Mucosa of descending colon (tissue), 3 donors: Measurements from ENCODE around the gene FNDC10. TPM values are rescaled to one million over a fixed set of nuclear protein-coding genes. Genes with fewer than 3 reads are reported as not detected.

Source experiments
- ATAC-seq: fragments of 200-7000 bp; cut with Tn5 transposase; one replicate; pipeline ENCODE4 v1.9.1; 2020; ENCODE audit warnings: mild to moderate bottlenecking, moderate library complexity
- DNase-seq, 3 donors: peaks; one replicate each; pipeline ENCODE4 v3.0.0-alpha.2; 2020
- H3K36me3 ChIP-seq: fragments of 200-600 bp; one replicate; pipeline ENCODE4 v1.8.0; 2021; ENCODE audit warnings: low read depth, mild to moderate bottlenecking
- H3K4me1 ChIP-seq: fragments of 200-600 bp; one replicate; pipeline ENCODE4 v1.8.0; 2021; ENCODE audit warnings: low read depth, mild to moderate bottlenecking
- H3K4me3 ChIP-seq: fragments of 200-600 bp; one replicate; pipeline ENCODE4 v1.8.0; 2021; ENCODE audit warnings: mild to moderate bottlenecking
- H3K9me3 ChIP-seq: fragments of 200-600 bp; one replicate; pipeline ENCODE4 v1.8.0; 2021; ENCODE audit warnings: mild to moderate bottlenecking
- intact Hi-C, 2 donors: fragments of 100-400 bp; cut with DNase I in 1 of 2; cut with micrococcal nuclease in 1 of 2; formaldehyde crosslinking; loops; one replicate each; pipeline versions ENCODE4 v1.11.0 to v1.11.1; 2022; cut with DNase I, micrococcal nuclease
- total RNA-seq, 3 donors: library from RNA; stranded (reverse); fragmentation: NEBNext Ultra II Directional in 2 of 3; extraction: Animal tissue kit (Norgen Biotek cat#: 25700) in 2 of 3; gene quantifications; one replicate each; pipeline versions ENCODE4 v1.2.1 to v1.2.4, GENCODE V29; 2021 to 2023
- TF ChIP-seq, protein P1 (sequence below): fragments of 200-600 bp; IDR thresholded peaks from one replicate; pipeline ENCODE4 v1.8.0; 2022; ENCODE audit warnings: antibody characterized with exemption, mild to moderate bottlenecking
- donor health status: DM: no; HTN: no; CAD: no; lungs with moderate emphysema.
- donor health status: DM: no; HTN: no; CAD: no.
- donor health status: DM: no; HTN: yes; CAD: no.

The FNDC10 gene
- total RNA-seq, 3 donors from 2014 or later: 1.2 to 3.2 (median 3.1) TPM

- no peak overlapping the region for H3K4me3 ChIP-seq
- no peaks in the 10 kb centered on the region for H3K36me3 ChIP-seq
- H3K9me3 ChIP-seq: no peaks in the 10 kb centered on the region
- intact Hi-C loops: no loop called here
- TF ChIP-seq, protein P1, sequence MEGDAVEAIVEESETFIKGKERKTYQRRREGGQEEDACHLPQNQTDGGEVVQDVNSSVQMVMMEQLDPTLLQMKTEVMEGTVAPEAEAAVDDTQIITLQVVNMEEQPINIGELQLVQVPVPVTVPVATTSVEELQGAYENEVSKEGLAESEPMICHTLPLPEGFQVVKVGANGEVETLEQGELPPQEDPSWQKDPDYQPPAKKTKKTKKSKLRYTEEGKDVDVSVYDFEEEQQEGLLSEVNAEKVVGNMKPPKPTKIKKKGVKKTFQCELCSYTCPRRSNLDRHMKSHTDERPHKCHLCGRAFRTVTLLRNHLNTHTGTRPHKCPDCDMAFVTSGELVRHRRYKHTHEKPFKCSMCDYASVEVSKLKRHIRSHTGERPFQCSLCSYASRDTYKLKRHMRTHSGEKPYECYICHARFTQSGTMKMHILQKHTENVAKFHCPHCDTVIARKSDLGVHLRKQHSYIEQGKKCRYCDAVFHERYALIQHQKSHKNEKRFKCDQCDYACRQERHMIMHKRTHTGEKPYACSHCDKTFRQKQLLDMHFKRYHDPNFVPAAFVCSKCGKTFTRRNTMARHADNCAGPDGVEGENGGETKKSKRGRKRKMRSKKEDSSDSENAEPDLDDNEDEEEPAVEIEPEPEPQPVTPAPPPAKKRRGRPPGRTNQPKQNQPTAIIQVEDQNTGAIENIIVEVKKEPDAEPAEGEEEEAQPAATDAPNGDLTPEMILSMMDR: no peak
- ATAC-seq (no peak), DNase-seq (no peak)
- no peaks in the 10 kb centered on the region for H3K4me1 ChIP-seq
Observed at GRCh38 chr1:1551524-1552262, 48.2 kb downstream of the FNDC10 start.

DNA sequence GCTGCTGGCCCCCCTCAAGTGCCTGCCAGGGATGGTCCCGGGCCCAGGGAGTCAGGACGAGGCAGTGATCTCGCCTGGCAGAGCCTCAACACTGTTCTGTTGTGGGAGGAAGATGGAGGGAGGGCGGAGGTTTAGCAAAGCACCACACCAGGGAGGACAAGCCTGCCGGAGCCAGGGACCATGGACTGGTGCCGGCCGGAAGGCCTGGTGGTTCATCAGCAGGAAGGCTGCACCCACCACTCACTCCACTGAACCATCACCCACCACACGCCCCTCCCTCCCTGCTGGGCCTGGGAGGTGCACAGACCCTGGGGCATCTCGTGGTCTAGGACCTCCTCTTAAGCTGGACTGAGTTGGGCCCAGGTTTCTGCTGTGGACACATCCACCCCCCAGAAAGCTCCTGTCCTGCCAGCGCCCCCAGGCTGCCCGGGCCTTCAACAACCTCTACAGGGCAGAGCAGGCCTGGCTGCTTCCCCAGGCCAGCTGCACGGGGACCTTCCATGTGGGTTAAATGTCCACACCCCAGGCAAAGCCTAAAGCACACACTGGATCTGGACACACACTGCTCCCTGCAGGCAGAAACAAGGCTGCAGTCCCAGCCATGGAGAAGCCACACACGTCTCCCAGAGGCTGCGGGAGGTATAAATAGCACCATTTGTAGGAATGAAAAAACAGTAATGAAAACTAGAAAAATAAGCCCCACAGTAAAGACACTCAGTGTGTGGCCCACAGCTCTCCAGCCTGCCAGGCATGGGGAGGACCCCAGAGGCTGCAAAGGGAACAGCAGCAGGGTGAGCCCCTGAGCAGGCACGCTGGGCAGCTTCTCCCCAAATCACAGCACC is 49.1 kb downstream of the FNDC10 start:
- Histone ChIP-seq H3K4me3 (no peak overlapping the region), H3K9me3 (no peaks in the 10 kb centered on the region), H3K36me3 (no peaks in the 10 kb centered on the region), H3K4me1 (no peaks in the 10 kb centered on the region)
- DNase-seq: no peak
- peak; percentile 31 for ATAC-seq
- TF ChIP-seq, protein P1: no peak
- intact Hi-C loops: no loop called here

DNA sequence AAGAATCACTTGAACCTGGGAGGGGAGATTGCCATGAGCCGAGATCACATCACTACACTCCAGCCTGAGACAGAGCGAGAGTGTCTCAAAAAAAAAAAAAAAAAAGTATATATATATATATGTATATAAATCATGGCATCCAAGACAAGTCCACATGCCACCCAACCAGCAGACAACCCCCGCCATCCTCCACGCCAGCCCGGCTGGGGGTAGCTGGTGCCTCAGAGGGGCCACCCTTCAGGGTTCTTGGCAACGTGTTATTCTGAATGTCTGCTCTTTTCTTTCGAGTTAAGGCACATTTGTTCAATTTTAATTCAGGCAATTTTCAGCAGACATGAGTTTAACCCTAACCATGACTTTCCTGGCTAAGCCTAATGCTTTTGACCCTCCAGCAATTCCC is 49.8 kb downstream of the FNDC10 start:
- intact Hi-C loops: no loop called here
- TF ChIP-seq, protein P1: no peak

DNA sequence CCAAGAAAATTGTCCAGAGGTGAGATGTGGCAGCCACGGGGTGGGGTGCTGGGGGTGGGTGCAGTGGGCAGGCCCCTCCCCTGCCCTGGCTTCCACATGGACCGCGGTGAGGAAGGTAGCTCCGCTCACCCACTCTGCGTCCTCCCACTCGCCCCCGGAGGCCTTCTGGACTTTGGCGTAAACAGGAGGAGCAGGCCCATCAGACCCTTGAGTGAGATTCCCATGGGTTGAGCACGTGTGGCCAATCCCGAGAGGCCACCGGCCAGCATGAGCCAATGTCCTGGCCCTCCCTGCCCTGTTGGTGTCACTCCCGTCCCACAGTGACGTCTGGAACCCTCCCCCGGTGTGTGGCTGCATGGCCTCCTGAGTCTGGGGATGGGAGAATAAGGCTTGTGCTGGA is 51.3 kb downstream of the FNDC10 start:
- no peak overlapping the region for H3K4me3 ChIP-seq
- intact Hi-C loops: no loop called here
- DNase-seq (no peak), ATAC-seq (no peak)
- no peaks in the 10 kb centered on the region for H3K4me1 ChIP-seq
- no peaks in the 10 kb centered on the region for H3K9me3 ChIP-seq
- TF ChIP-seq, protein P1: no peak
- no peaks in the 10 kb centered on the region for H3K36me3 ChIP-seq

More for the DNA sequence above, 49.8 kb downstream of the FNDC10 start:
- Histone ChIP-seq H3K9me3 (no peaks in the 10 kb centered on the region), H3K4me3 (no peak overlapping the region), H3K36me3 (no peaks in the 10 kb centered on the region), H3K4me1 (no peaks in the 10 kb centered on the region)
- DNase-seq (no peak), ATAC-seq (no peak)

Other genes with a start within 250 kb of the FNDC10 start
- gene MXRA8, start 241.6 kb downstream of the FNDC10 start, total RNA-seq: 10 to 100 TPM in 2 of 3 donors, 1 to 10 TPM in 1; 6.8 to 62.1 (median 20.8) TPM
- gene AURKAIP1, start 224.9 kb downstream of the FNDC10 start, total RNA-seq: 100 to 1,000 TPM; 150 to 180 (median 177) TPM
- gene CCNL2, start 200.8 kb downstream of the FNDC10 start, total RNA-seq: 100 to 1,000 TPM; 123 to 172 (median 151) TPM
- gene MRPL20, start 192.8 kb downstream of the FNDC10 start, total RNA-seq: 100 to 1,000 TPM in 2 of 3 donors, 10 to 100 TPM in 1; 75.7 to 106 (median 105) TPM
- 10 to 100 TPM in 1 of 3 donors, 1 to 10 TPM in 1, under 1 TPM in 1; 0.81 to 11.3 (median 1.9) TPM for gene ANKRD65, start 178.9 kb downstream of the FNDC10 start, total RNA-seq
- gene VWA1, start 164.4 kb downstream of the FNDC10 start, total RNA-seq: 10 to 100 TPM; 38.5 to 89.4 (median 74.3) TPM
- gene ATAD3C, start 150.4 kb downstream of the FNDC10 start, total RNA-seq: 1 to 10 TPM in 1 of 3 donors, under 1 TPM in 2; 0.35 to 1.4 (median 0.55) TPM
- gene ATAD3B, start 128.4 kb downstream of the FNDC10 start, total RNA-seq: 10 to 100 TPM; 22.8 to 30.9 (median 25.4) TPM
- gene ATAD3A, start 88.0 kb downstream of the FNDC10 start, total RNA-seq: 10 to 100 TPM; 18.8 to 35.1 (median 20.8) TPM
- 10 to 100 TPM in 1 of 3 donors, 1 to 10 TPM in 1, not detected in 1; 1.5 to 12.2 TPM for gene TMEM240, start 59.5 kb downstream of the FNDC10 start, total RNA-seq
- 100 to 1,000 TPM; 117 to 123 (median 120) TPM for gene SSU72, start 25.3 kb downstream of the FNDC10 start, total RNA-seq
- 100 to 1,000 TPM in 2 of 3 donors, 10 to 100 TPM in 1; 67.8 to 118 (median 109) TPM for gene MIB2, start 15.4 kb upstream of the FNDC10 start, total RNA-seq
- gene MMP23B, start 32.0 kb upstream of the FNDC10 start, total RNA-seq: 1 to 10 TPM; 7.2 to 8.7 (median 7.4) TPM
- 10 to 100 TPM; 31.9 to 45.6 (median 36.8) TPM for gene CDK11B, start 58.9 kb upstream of the FNDC10 start, total RNA-seq
- gene SLC35E2B, start 92.7 kb upstream of the FNDC10 start, total RNA-seq: 10 to 100 TPM; 32.4 to 75.2 (median 73.8) TPM
- gene CDK11A, start 124.2 kb upstream of the FNDC10 start, total RNA-seq: 10 to 100 TPM; 67.1 to 91.0 (median 83.5) TPM
- gene NADK, start 178.3 kb upstream of the FNDC10 start, total RNA-seq: 100 to 1,000 TPM; 116 to 160 (median 129) TPM